Measurements from ENCODE around the gene FLACC1. TPM values are rescaled to one million over a fixed set of nuclear protein-coding genes. Genes with fewer than 3 reads are reported as not detected.
"Not testable (repeated sequence)": the region's sequence is repeated elsewhere in the genome, so short reads cannot be mapped to it uniquely, and the experiment has no call there.

FLACC1 gene
- total RNA-seq, 1 donor from 2014 or later, result 0.54 TPM

GRCh38 chr2:201246280-201246679, 110.9 kb downstream of the FLACC1 start:
- no peak for DNase-seq (ENCODE audit: low read depth)

GRCh38 chr2:201244829-201245228, 112.3 kb downstream of the FLACC1 start:
- no peak overlapping the region for H3K4me3 ChIP-seq (ENCODE audit: low read depth, low read length)
- H3K27me3 ChIP-seq (ENCODE audit: control insufficient read depth, insufficient read depth, low read length), result no peaks in the 10 kb centered on the region
- H3K36me3 ChIP-seq (ENCODE audit: control insufficient read depth, insufficient read depth, low read length), result no peaks in the 10 kb centered on the region
- DNase-seq (ENCODE audit: low read depth), result no peak
- no peak for TF ChIP-seq CTCF (IDR thresholded peaks at IDR 0.05; ENCODE audit: insufficient read depth, low read length, poor library complexity, severe bottlenecking)

More at GRCh38 chr2:201246280-201246679, 110.9 kb downstream of the FLACC1 start:
- no peak for TF ChIP-seq CTCF (IDR thresholded peaks at IDR 0.05; ENCODE audit: insufficient read depth, low read length, poor library complexity, severe bottlenecking)
- no peak overlapping the region for H3K4me3 ChIP-seq (ENCODE audit: low read depth, low read length)
- no peaks in the 10 kb centered on the region for H3K36me3 ChIP-seq (ENCODE audit: control insufficient read depth, insufficient read depth, low read length)
- no peaks in the 10 kb centered on the region for H3K27me3 ChIP-seq (ENCODE audit: control insufficient read depth, insufficient read depth, low read length)

- Histone ChIP-seq H3K4me3 (ENCODE audit: low read depth, low read length) (no peak overlapping the region), H3K36me3 (ENCODE audit: control insufficient read depth, insufficient read depth, low read length) (no peaks in the 10 kb centered on the region), H3K27me3 (ENCODE audit: control insufficient read depth, insufficient read depth, low read length) (no peaks in the 10 kb centered on the region)
- no peak for TF ChIP-seq CTCF (IDR thresholded peaks at IDR 0.05; ENCODE audit: insufficient read depth, low read length, poor library complexity, severe bottlenecking)
- DNase-seq (ENCODE audit: low read depth), result no peak
These were observed 114.4 kb downstream of the FLACC1 start for GRCh38 chr2:201242571-201243277.

GRCh38 chr2:201239167-201239935, 117.8 kb downstream of the FLACC1 start:
- not testable (repeated sequence) for H3K4me3 ChIP-seq (ENCODE audit: low read depth, low read length); DNase-seq (ENCODE audit: low read depth); H3K36me3 ChIP-seq (ENCODE audit: control insufficient read depth, insufficient read depth, low read length); H3K27me3 ChIP-seq (ENCODE audit: control insufficient read depth, insufficient read depth, low read length)

Other genes starting within 250 kb of the FLACC1 start
- 98.4 and 99.7 TPM in 2 replicates for gene CFLAR, start 241.2 kb downstream of the FLACC1 start, total RNA-seq
- gene CASP10, start 174.2 kb downstream of the FLACC1 start, total RNA-seq, result 1.5 and 2.5 TPM in 2 replicates
- 13.9 and 14.2 TPM in 2 replicates for gene CASP8, start 96.8 kb downstream of the FLACC1 start, total RNA-seq
- 26.6 and 27.5 TPM in 2 replicates for gene TRAK2, start 94.1 kb upstream of the FLACC1 start, total RNA-seq
- gene STRADB, start 94.4 kb upstream of the FLACC1 start, total RNA-seq, result 25.0 and 38.3 TPM in 2 replicates